ENCODE measurements around the gene CCDC102A.

CCDC102A gene

DNA sequence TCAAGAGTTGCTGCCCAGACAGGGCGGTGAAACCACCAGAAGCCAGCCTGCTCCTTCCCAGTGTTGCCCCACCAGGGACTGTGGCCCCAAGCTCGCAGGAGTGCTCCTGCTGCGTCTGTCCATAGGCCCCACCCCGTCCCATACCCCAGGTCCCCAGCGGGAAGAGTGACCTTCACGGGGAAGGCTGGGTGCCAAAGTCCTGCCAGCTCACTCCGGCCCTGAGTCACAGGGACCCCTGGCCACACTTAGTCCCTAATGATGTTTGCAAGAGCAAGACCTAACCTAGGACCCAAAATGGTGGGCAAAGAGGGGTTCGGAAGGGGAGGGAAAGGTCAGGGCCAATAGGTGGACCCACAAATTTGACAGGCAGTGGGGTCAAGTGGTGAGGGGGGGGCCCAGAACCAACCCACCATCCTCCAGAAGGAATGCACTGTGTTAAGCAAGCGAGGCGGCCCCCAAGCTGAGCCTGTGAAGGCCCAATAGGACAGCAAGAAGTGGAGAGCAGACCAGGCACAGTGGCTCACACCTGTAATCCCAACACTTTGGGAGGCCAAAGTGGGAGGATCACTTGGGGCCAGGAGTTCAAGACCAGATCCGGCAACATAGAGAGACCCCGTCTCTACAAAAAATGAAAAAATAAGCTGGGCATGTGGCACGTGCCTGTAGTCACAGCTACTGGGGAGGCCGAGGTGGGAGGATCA is 53.4 kb downstream of the CCDC102A start:
- H3K27me3 ChIP-seq (ENCODE audit: control insufficient read depth, insufficient read depth, low read length), result peaks cover 24% of the 10 kb centered on the region
- no peaks in the 10 kb centered on the region; the same call in 1 of the 2 replicates for H3K36me3 ChIP-seq (ENCODE audit: control insufficient read depth, insufficient read depth, low read length)
- peak overlapping the region; percentile 88 for H3K9ac ChIP-seq (ENCODE audit: low read length)
- H3K4me1 ChIP-seq (ENCODE audit: control insufficient read depth, insufficient read depth, low read length), result peaks cover 42% of the 10 kb centered on the region
- H3K9me3 ChIP-seq (ENCODE audit: control insufficient read depth, insufficient read depth, low read depth, low read length), result no peaks in the 10 kb centered on the region
- H3K4me3 ChIP-seq (ENCODE audit: low read depth, low read length), result no peak overlapping the region; the same call in 1 of the 2 replicates
- no peak overlapping the region for H3K27ac ChIP-seq (ENCODE audit: low read depth, low read length)

- Histone ChIP-seq H3K9me3 (ENCODE audit: control insufficient read depth, insufficient read depth, low read depth, low read length) (no peaks in the 10 kb centered on the region), H3K4me1 (ENCODE audit: control insufficient read depth, insufficient read depth, low read length) (peaks cover 46% of the 10 kb centered on the region), H3K4me3 (ENCODE audit: low read depth, low read length) (no peak overlapping the region; the same call in 1 of the 2 replicates), H3K36me3 (ENCODE audit: control insufficient read depth, insufficient read depth, low read length) (no peaks in the 10 kb centered on the region; the same call in 1 of the 2 replicates), H3K27ac (ENCODE audit: low read depth, low read length) (no peak overlapping the region), H3K27me3 (ENCODE audit: control insufficient read depth, insufficient read depth, low read length) (peaks cover 24% of the 10 kb centered on the region), H3K9ac (ENCODE audit: low read length) (peak overlapping the region; percentile 50)
Measured at GRCh38 chr16:57481421-57481820, 55.0 kb downstream of the CCDC102A start.

GRCh38 chr16:57480754-57481230 is 55.6 kb downstream of the CCDC102A start:
- peaks cover 23% of the 10 kb centered on the region for H3K27me3 ChIP-seq (ENCODE audit: control insufficient read depth, insufficient read depth, low read length)
- H3K9ac ChIP-seq (ENCODE audit: low read length), result peak overlapping the region; percentile 50
- H3K4me3 ChIP-seq (ENCODE audit: low read depth, low read length), result peak overlapping the region; percentile 60; the same call in 1 of the 2 replicates
- no peak overlapping the region; the same call in 1 of the 2 replicates for H3K27ac ChIP-seq (ENCODE audit: low read depth, low read length)
- H3K4me1 ChIP-seq (ENCODE audit: control insufficient read depth, insufficient read depth, low read length), result peaks cover 51% of the 10 kb centered on the region
- no peaks in the 10 kb centered on the region; the same call in 1 of the 2 replicates for H3K36me3 ChIP-seq (ENCODE audit: control insufficient read depth, insufficient read depth, low read length)
- no peaks in the 10 kb centered on the region for H3K9me3 ChIP-seq (ENCODE audit: control insufficient read depth, insufficient read depth, low read depth, low read length)

DNA sequence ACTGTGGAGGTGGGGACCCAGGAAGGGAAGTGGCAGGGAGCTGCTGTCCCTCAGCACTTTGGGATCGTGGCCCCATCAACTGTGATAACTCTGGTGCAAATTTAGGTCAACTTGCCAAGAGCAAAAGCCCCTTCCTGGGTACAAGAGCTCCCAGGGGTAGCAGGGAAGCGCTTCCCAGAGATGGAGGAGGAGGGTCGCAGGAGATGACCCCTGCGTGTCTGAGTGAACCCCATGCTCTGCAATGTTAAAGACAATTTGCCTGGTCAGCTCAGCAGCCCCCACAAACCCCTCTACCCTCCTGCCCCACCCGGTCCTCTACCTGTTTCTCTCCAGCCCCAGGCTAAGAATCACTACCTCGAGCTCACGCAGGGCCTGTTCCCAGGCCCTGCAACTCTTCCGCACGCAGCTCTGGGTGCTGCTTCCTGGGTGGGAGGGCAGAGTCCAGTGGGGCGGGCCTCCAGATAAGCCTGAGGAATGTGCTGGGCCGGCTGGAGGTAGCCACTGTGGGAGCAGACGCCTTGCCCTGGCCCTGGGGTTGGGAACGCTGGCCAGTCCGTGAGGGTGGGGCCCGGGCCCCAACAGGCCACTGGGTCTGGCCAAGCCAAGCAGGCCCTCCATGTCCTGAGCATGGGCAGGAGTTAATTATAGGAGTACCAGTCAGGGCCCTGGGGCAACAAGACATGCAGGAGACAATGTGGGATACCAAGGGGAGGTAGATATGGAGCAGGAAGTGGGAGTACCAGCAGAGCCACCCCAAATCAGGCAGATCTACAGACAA is 56.2 kb downstream of the CCDC102A start:
- H3K27me3 ChIP-seq (ENCODE audit: control insufficient read depth, insufficient read depth, low read length), result peaks cover 17% of the 10 kb centered on the region
- peaks cover 52% of the 10 kb centered on the region for H3K4me1 ChIP-seq (ENCODE audit: control insufficient read depth, insufficient read depth, low read length)
- H3K9ac ChIP-seq (ENCODE audit: low read length), result peak overlapping the region; percentile 50
- H3K27ac ChIP-seq (ENCODE audit: low read depth, low read length), result no peak overlapping the region; the same call in 1 of the 2 replicates
- peak overlapping the region; percentile 60 for H3K4me3 ChIP-seq (ENCODE audit: low read depth, low read length)
- no peaks in the 10 kb centered on the region; the same call in 1 of the 2 replicates for H3K36me3 ChIP-seq (ENCODE audit: control insufficient read depth, insufficient read depth, low read length)
- no peaks in the 10 kb centered on the region for H3K9me3 ChIP-seq (ENCODE audit: control insufficient read depth, insufficient read depth, low read depth, low read length)

DNA sequence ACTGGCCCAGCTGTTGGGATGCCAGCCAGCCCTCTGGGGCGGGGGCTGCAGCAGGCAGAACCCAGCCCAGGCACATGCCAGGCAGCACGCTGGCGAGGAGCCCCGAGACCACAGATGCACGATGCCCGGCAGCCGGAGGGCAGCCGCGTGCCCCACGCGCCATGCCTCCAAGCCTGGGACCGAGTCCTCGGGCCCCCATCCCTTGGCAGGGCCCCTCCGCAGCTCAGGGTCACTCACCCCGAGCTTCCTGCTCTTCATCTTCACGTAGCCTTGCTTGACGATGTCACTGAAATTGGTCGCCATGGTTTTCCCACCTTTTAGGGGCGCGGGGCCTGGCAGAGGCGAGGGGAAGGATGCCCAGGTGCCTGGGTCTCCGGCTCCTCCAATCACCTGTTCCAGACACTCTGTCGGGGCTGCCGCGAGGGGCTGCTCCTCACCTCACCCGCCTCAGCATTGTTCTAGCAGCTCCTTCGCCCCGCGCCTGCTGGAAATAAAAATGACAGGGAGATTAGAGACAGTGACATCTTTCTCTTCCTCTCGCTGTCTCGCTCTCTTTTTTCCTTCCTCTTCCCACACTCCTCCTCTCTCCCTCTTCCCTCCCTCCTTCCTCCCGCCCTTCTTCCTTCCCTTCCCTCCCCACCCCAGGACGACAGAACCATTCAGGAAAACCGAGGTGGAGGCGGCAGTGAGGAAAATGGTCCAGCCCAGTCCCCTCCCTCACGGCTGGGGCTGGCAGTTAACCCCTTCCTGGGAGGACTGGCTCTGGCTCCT is 57.0 kb downstream of the CCDC102A start:
- Histone ChIP-seq H3K36me3 (ENCODE audit: control insufficient read depth, insufficient read depth, low read length) (peaks cover 4% of the 10 kb centered on the region), H3K4me3 (ENCODE audit: low read depth, low read length) (peak overlapping the region; percentile 60), H3K27ac (ENCODE audit: low read depth, low read length) (no peak overlapping the region; the same call in 1 of the 2 replicates), H3K9ac (ENCODE audit: low read length) (peak overlapping the region; percentile 41), H3K27me3 (ENCODE audit: control insufficient read depth, insufficient read depth, low read length) (peaks cover 10% of the 10 kb centered on the region), H3K9me3 (ENCODE audit: control insufficient read depth, insufficient read depth, low read depth, low read length) (no peaks in the 10 kb centered on the region), H3K4me1 (ENCODE audit: control insufficient read depth, insufficient read depth, low read length) (peaks cover 55% of the 10 kb centered on the region)

DNA sequence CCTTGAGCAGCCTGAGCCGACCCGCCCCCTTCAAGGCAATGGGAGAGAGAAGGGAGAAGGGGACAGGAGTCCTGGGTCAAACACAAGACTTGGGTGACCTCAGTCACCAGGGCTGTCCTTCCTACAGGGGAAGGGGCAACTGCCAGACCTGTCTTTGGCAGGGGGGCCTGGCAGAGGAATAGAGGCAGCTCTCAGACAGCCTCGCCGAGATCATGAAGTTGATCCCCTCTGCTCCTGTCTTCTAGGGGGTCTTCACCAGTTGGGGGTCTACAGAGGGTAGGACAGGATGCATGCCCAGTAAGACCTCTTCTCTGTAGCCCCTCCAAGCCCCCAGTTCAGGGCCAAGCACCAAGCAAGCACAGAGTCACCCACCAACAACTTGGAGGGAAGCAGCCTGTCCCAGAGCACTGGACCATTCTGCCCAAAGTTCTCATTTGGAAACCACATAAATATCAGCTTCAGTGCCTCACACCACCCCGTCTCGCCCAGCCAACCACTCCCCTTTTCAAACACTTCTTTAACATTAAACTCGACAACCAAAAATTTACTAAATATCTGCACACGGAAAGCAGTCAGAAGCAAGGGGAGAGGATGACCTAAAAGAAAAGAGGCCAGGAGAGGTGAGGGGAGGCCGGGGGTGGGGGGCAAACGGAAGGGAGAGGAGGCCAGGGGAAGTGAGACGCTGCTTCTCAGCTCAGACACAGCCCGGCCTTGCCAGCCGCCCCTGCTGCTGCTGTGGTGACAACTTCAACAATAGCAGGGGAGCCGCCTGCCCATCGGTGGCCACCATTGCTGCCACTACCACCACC is 57.8 kb downstream of the CCDC102A start:
- peaks cover 10% of the 10 kb centered on the region for H3K27me3 ChIP-seq (ENCODE audit: control insufficient read depth, insufficient read depth, low read length)
- peaks cover 51% of the 10 kb centered on the region for H3K4me1 ChIP-seq (ENCODE audit: control insufficient read depth, insufficient read depth, low read length)
- H3K9ac ChIP-seq (ENCODE audit: low read length), result peak overlapping the region; percentile 41
- H3K4me3 ChIP-seq (ENCODE audit: low read depth, low read length), result peak overlapping the region; percentile 60
- peaks cover 12% of the 10 kb centered on the region for H3K36me3 ChIP-seq (ENCODE audit: control insufficient read depth, insufficient read depth, low read length)
- no peaks in the 10 kb centered on the region for H3K9me3 ChIP-seq (ENCODE audit: control insufficient read depth, insufficient read depth, low read depth, low read length)
- no peak overlapping the region for H3K27ac ChIP-seq (ENCODE audit: low read depth, low read length)

DNA sequence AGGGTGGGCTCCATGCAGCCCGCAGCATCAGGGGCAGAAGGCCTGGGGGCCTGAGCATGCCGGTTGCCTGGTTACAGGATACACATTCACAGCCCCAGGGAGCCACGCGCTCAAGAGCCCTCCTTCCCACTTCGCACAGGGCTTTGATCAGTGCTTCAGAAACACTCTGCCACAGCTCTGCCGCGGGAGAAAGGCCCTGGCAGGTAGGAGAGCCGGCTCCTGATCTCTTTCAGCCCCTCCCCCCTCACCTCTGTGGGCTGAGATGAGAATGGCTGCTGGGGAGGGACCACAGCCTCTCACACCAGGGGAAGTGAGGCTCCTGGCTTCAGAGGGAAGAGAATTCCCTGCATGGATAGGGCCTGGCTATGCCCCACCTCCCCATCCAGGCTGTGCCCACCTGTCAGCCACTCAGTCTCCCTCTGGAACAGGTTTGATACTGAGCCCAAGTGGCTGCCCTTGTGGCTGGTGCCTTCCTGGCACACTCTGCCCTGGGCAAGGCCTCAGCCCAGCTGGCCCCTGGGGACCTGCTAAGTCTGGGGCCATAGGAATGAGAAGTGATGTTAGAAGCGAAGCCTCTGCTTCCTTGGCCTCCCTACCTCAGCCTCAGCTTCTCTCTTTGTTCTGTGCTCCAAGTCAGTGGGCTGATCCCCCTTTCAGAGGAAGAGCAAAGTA is 58.7 kb downstream of the CCDC102A start:
- Histone ChIP-seq H3K27ac (ENCODE audit: low read depth, low read length) (no peak overlapping the region), H3K9ac (ENCODE audit: low read length) (peak overlapping the region; percentile 30), H3K36me3 (ENCODE audit: control insufficient read depth, insufficient read depth, low read length) (peaks cover 21% of the 10 kb centered on the region), H3K9me3 (ENCODE audit: control insufficient read depth, insufficient read depth, low read depth, low read length) (no peaks in the 10 kb centered on the region), H3K27me3 (ENCODE audit: control insufficient read depth, insufficient read depth, low read length) (peaks cover 10% of the 10 kb centered on the region), H3K4me3 (ENCODE audit: low read depth, low read length) (peak overlapping the region; percentile 18; the same call in 1 of the 2 replicates), H3K4me1 (ENCODE audit: control insufficient read depth, insufficient read depth, low read length) (peaks cover 58% of the 10 kb centered on the region)

DNA sequence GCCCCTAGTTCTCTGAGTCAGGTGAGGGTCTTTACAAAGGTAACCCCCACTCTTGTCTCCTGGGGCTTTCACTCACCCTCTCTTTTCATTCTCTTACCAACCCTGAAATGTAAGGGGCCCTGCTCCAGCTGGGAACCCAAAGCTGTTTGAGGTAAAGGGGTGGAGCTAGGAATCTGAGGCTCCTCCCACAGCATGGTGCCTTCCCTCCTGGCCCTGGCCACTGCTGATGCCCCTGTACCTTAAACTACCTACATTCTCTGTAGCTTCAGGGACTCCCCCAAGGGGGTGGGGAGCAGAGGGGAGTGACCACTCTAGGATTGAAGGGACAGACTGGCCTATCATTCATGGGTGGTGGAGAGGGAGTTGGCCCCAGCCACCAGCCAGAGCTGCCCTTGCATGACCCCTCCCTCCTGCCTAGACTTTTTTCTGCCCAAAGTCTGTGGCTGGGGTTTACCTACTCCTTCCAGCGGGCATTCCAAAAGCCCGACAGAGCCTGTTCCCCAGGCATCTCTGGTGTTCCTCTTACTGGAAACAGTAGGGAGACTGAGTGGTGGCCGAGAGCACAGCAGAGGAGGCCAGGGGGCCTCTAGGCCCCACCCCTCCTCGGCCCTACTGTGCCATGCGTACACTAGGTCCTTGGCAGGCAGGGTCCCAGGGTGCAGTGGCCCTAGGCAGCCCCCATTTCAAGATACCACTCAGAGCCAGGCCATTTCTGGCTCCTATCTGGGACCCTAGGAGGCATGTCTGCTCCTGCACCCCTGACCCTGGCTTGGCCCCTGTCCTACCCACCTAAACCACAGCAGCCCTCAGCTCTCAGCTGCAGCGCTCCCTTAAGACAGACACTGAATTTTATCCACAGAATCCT is 59.6 kb downstream of the CCDC102A start:
- Histone ChIP-seq H3K4me3 (ENCODE audit: low read depth, low read length) (peak overlapping the region; percentile 45; the same call in 1 of the 2 replicates), H3K4me1 (ENCODE audit: control insufficient read depth, insufficient read depth, low read length) (peaks cover 67% of the 10 kb centered on the region), H3K27ac (ENCODE audit: low read depth, low read length) (no peak overlapping the region), H3K36me3 (ENCODE audit: control insufficient read depth, insufficient read depth, low read length) (peaks cover 21% of the 10 kb centered on the region), H3K9me3 (ENCODE audit: control insufficient read depth, insufficient read depth, low read depth, low read length) (no peaks in the 10 kb centered on the region), H3K9ac (ENCODE audit: low read length) (peak overlapping the region; percentile 21), H3K27me3 (ENCODE audit: control insufficient read depth, insufficient read depth, low read length) (peaks cover 10% of the 10 kb centered on the region)

GRCh38 chr16:57475711-57476339 is 60.5 kb downstream of the CCDC102A start:
- Histone ChIP-seq H3K9me3 (ENCODE audit: control insufficient read depth, insufficient read depth, low read depth, low read length) (no peaks in the 10 kb centered on the region), H3K36me3 (ENCODE audit: control insufficient read depth, insufficient read depth, low read length) (peaks cover 27% of the 10 kb centered on the region), H3K4me3 (ENCODE audit: low read depth, low read length) (peak overlapping the region; percentile 45), H3K27me3 (ENCODE audit: control insufficient read depth, insufficient read depth, low read length) (peaks cover 10% of the 10 kb centered on the region), H3K4me1 (ENCODE audit: control insufficient read depth, insufficient read depth, low read length) (peaks cover 75% of the 10 kb centered on the region), H3K9ac (ENCODE audit: low read length) (no peak overlapping the region), H3K27ac (ENCODE audit: low read depth, low read length) (no peak overlapping the region)
